ENCODE measurements around the gene CPZ.

DNA sequence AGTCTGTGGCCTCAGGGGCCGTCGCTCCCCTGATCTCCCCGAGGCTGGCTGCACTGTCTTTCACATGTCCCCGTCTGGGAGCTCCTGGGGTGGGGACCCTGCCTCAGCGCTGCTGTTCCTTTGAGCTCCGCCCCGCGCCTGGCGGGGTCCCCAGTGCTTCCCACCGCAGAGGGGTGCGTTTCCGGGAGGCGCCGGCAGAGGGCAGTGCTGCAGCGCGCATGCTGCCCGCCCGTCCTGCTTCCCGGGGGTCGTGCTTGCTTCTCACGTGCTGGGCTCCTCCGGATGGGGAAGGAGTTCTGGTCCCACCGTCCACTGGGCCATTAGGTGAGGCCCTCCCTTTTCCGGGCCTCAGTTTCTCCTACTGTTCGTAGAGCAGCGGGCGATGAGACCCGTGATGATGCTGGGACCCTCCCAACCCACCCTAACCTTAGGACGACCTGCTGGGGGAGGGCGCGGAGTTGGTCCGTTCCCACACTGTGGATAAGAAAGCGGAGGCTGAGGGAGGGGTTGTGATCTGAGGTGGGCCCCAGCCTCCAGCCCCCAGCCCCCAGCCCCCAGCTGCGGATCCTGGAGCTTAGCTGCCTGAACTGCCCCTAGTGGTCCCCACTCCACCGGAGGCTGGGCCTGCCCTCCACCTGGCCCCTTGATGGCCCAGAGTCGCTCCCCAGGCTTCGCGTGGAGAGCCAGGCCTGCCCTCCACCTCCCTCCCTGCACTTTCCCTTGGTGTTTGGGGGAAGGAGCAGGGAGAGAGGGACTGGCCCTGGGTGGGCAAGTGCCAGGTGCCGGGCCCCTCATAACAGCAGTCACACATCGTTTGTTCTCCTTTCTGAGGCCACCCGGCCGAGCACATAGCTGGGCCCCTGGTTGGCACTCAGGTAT is 15.3 kb downstream of the CPZ start:
- TF ChIP-seq, protein P1, sequence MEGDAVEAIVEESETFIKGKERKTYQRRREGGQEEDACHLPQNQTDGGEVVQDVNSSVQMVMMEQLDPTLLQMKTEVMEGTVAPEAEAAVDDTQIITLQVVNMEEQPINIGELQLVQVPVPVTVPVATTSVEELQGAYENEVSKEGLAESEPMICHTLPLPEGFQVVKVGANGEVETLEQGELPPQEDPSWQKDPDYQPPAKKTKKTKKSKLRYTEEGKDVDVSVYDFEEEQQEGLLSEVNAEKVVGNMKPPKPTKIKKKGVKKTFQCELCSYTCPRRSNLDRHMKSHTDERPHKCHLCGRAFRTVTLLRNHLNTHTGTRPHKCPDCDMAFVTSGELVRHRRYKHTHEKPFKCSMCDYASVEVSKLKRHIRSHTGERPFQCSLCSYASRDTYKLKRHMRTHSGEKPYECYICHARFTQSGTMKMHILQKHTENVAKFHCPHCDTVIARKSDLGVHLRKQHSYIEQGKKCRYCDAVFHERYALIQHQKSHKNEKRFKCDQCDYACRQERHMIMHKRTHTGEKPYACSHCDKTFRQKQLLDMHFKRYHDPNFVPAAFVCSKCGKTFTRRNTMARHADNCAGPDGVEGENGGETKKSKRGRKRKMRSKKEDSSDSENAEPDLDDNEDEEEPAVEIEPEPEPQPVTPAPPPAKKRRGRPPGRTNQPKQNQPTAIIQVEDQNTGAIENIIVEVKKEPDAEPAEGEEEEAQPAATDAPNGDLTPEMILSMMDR (conservative IDR thresholded peaks at IDR 0.05; ENCODE audit: low read depth, low read length): peak; percentile 74
- no peak for TF ChIP-seq POLR2A (IDR thresholded peaks at IDR 0.05; ENCODE audit: low read depth, low read length)
- no peak for TF ChIP-seq NFE2L2 (IDR thresholded peaks at IDR 0.05; ENCODE audit: low read depth, low read length)
- TF ChIP-seq RAD21 (IDR thresholded peaks at IDR 0.05; ENCODE audit: low read length): peak; percentile 66
- no peak for TF ChIP-seq CHD1 (IDR thresholded peaks at IDR 0.05; ENCODE audit: low read depth, low read length)
- TF ChIP-seq MAFK (IDR thresholded peaks at IDR 0.05; ENCODE audit: low read depth, low read length): no peak
- no peak for TF ChIP-seq MXI1 (IDR thresholded peaks at IDR 0.05; ENCODE audit: borderline replicate concordance, low read depth, low read length)
- TF ChIP-seq BHLHE40 (IDR thresholded peaks at IDR 0.05; ENCODE audit: low read depth, low read length): peak; percentile 61; the same call in 1 of the 2 replicates
- TF ChIP-seq CEBPB (IDR thresholded peaks at IDR 0.05; ENCODE audit: low read depth, low read length): no peak
- TF ChIP-seq RFX5 (IDR thresholded peaks at IDR 0.05; ENCODE audit: low read depth, low read length): no peak
- peak; percentile 33; the same call in 1 of the 2 replicates for TF ChIP-seq SMC3 (IDR thresholded peaks at IDR 0.05; ENCODE audit: low read depth, low read length)
- no peak for TF ChIP-seq MAZ (IDR thresholded peaks at IDR 0.05; ENCODE audit: borderline replicate concordance, low read depth, low read length)
- TF ChIP-seq RCOR1 (IDR thresholded peaks at IDR 0.05; ENCODE audit: insufficient replicate concordance, low read length): no peak
- TF ChIP-seq FOS (IDR thresholded peaks at IDR 0.05; ENCODE audit: low read depth, low read length): no peak
